SK-N-SH (cell line): Measurements from ENCODE around the gene METTL17. TPM values are rescaled to one million over a fixed set of nuclear protein-coding genes. Genes with fewer than 3 reads are reported as not detected.

ENCODE experiments used
- CTCF ChIA-PET: fragments of 300-600, 350-600 bp; formaldehyde crosslinking; extraction: SDS; loops from one replicate; lab custom pipeline; 2021; lab: Yijun Ruan, JAX
- POLR2A ChIA-PET: fragments of 350-600 bp; sonication (Branson Sonifier 250); formaldehyde crosslinking; extraction: SDS; loops from one replicate; lab custom pipeline; 2020; ENCODE audit warnings: antibody characterized with exemption, inconsistent platforms; lab: Yijun Ruan, JAX
- DNase-seq: peaks from one replicate; pipeline ENCODE4 v3.0.0; 2012
- H2AFZ ChIP-seq: fragments of 200-600 bp; sonication (generic); 2 replicates; pipeline ENCODE4 v1.8.1; 2016; ENCODE audit warnings: antibody characterized with exemption, mild to moderate bottlenecking, low read depth
- H3F3A ChIP-seq: fragments of 200-600 bp; sonication (generic); replicated peaks from 2 replicates; pipeline ENCODE3; 2016; ENCODE audit warnings: antibody characterized with exemption, mild to moderate bottlenecking; ENCODE audit not compliant: insufficient read depth
- H3K27ac ChIP-seq, 2 experiments: fragments of 200-500 bp in 1 of 2; fragments of 200-600 bp in 1 of 2; sonication (Bioruptor generic) in 1 of 2; sonication (generic), shearing (Covaris generic) in 1 of 2; 2 replicates each; pipeline versions ENCODE4 v1.5.1 to v1.6.1; 2014 to 2016; ENCODE audit warnings: low read depth in 2 of 2, inconsistent platforms in 1 of 2, low read length in 1 of 2, mild to moderate bottlenecking in 1 of 2, mixed read lengths in 1 of 2
- H3K27me3 ChIP-seq: fragments of 200-600 bp; sonication (generic), shearing (Covaris generic); 2 replicates; pipeline ENCODE4 v1.6.1; 2016; ENCODE audit warnings: mixed run types; ENCODE audit not compliant: insufficient read depth
- H3K36me3 ChIP-seq, 2 experiments: fragments of 200-500 bp in 1 of 2; fragments of 200-600 bp in 1 of 2; sonication (Bioruptor generic) in 1 of 2; sonication (generic) in 1 of 2; replicated peaks in 1 of 2; 2 replicates each; pipeline versions ENCODE3 to v1.5.1; 2014 to 2016; ENCODE audit warnings: low read length in 1 of 2, mild to moderate bottlenecking in 1 of 2; ENCODE audit not compliant: insufficient read depth in 2 of 2, control insufficient read depth in 1 of 2
- H3K4me1 ChIP-seq, 2 experiments: fragments of 200-500 bp in 1 of 2; fragments of 200-600 bp in 1 of 2; sonication (Bioruptor generic) in 1 of 2; sonication (generic), shearing (Covaris generic) in 1 of 2; 2 replicates each; pipeline versions ENCODE4 v1.5.1 to v1.6.1; 2014 to 2016; ENCODE audit warnings: low read depth in 1 of 2, low read length in 1 of 2, mixed run types in 1 of 2; ENCODE audit not compliant: insufficient read depth in 2 of 2, control insufficient read depth in 1 of 2
- H3K4me2 ChIP-seq: fragments of 200-600 bp; sonication (generic), shearing (Covaris generic); 2 replicates; pipeline ENCODE4 v1.6.1; 2017; ENCODE audit warnings: mixed run types
- H3K4me3 ChIP-seq, 2 experiments: fragments of 200-500 bp in 1 of 2; fragments of 200-600 bp in 1 of 2; sonication (Bioruptor generic) in 1 of 2; sonication (generic), shearing (Covaris generic) in 1 of 2; 2 replicates each; pipeline versions ENCODE4 v1.5.1 to v1.8.1; 2014 to 2016; ENCODE audit warnings: low read depth in 2 of 2, inconsistent platforms in 1 of 2, low read length in 1 of 2, mild to moderate bottlenecking in 1 of 2, mixed read lengths in 1 of 2, moderate library complexity in 1 of 2
- H3K79me2 ChIP-seq: fragments of 200-600 bp; sonication (generic); 2 replicates; pipeline ENCODE4 v1.8.1; 2017; ENCODE audit warnings: mild to moderate bottlenecking; ENCODE audit not compliant: insufficient read depth
- H3K9ac ChIP-seq: fragments of 200-600 bp; sonication (generic); 2 replicates; pipeline ENCODE4 v1.6.1; 2017; ENCODE audit warnings: mixed run types
- H3K9me2 ChIP-seq: fragments of 200-600 bp; sonication (generic); 2 replicates; pipeline ENCODE4 v1.6.1; 2017; ENCODE audit warnings: mixed run types
- H3K9me3 ChIP-seq: fragments of 200-600 bp; sonication (generic); 2 replicates; pipeline ENCODE4 v1.6.1; 2017; ENCODE audit warnings: mixed run types, mild to moderate bottlenecking, moderate library complexity
- H4K20me1 ChIP-seq: fragments of 200-600 bp; sonication (generic); 2 replicates; pipeline ENCODE4 v1.6.1; 2017; ENCODE audit warnings: mild to moderate bottlenecking, mixed run types; ENCODE audit not compliant: insufficient read depth
- ELF1 ChIP-seq: IDR thresholded peaks from 2 replicates; pipeline ENCODE4 v1.4.0; 2012
- EP300 ChIP-seq, 2 experiments: IDR thresholded peaks; 2 replicates each; pipeline versions ENCODE4 v1.4.0 to v1.6.1; 2012; ENCODE audit warnings: borderline replicate concordance in 1 of 2, low read depth in 1 of 2, low read length in 1 of 2
- EZH2phosphoT487 ChIP-seq: fragments of 200-600 bp; sonication (generic); IDR thresholded peaks from 2 replicates; pipeline ENCODE4 v1.6.1; 2017; ENCODE audit warnings: low read depth, mixed run types, mild to moderate bottlenecking, antibody characterized with exemption, moderate library complexity, borderline replicate concordance
- FOSL2 ChIP-seq: IDR thresholded peaks from 2 replicates; pipeline ENCODE4 v1.4.0; 2012; ENCODE audit warnings: low read depth, mild to moderate bottlenecking, moderate library complexity, borderline replicate concordance
- FOXJ3 ChIP-seq: sonication (generic); formaldehyde crosslinking; IDR thresholded peaks from 2 replicates; pipeline ENCODE4 v1.5.1; 2020; ENCODE audit warnings: mild to moderate bottlenecking, missing genetic modification reagents
- GATA2 ChIP-seq: sonication (generic); formaldehyde crosslinking; IDR thresholded peaks from 2 replicates; pipeline ENCODE4 v1.5.0; 2020; ENCODE audit warnings: mild to moderate bottlenecking, missing genetic modification reagents
- JUND ChIP-seq: IDR thresholded peaks from 2 replicates; pipeline ENCODE4 v1.4.0; 2012
- MEF2A ChIP-seq: IDR thresholded peaks from 2 replicates; pipeline ENCODE4 v1.4.0; 2012; ENCODE audit warnings: low read depth, borderline replicate concordance
- NFIC ChIP-seq: IDR thresholded peaks from 2 replicates; pipeline ENCODE4 v1.4.0; 2012; ENCODE audit warnings: borderline replicate concordance
- NRF1 ChIP-seq: IDR thresholded peaks from 2 replicates; pipeline ENCODE4 v1.6.1; 2012; ENCODE audit warnings: low read depth, mild to moderate bottlenecking, low read length
- PBX3 ChIP-seq: IDR thresholded peaks from 2 replicates; pipeline ENCODE4; 2012
- RAD21 ChIP-seq: IDR thresholded peaks from 2 replicates; pipeline ENCODE4 v1.6.1; 2012; ENCODE audit warnings: mild to moderate bottlenecking, low read length
- RCOR1 ChIP-seq: fragments of 150-350 bp; IDR thresholded peaks from 2 replicates; pipeline ENCODE4 v1.6.1; 2017; ENCODE audit warnings: antibody characterized with exemption, low read length
- REST ChIP-seq: IDR thresholded peaks from 2 replicates; pipeline ENCODE4 v1.6.1; 2012; ENCODE audit warnings: mild to moderate bottlenecking, low read depth, low read length, moderate library complexity
- RXRA ChIP-seq: IDR thresholded peaks from 2 replicates; pipeline ENCODE4 v1.4.0; 2012; ENCODE audit warnings: low read depth, mild to moderate bottlenecking, borderline replicate concordance
- SMC3 ChIP-seq: IDR thresholded peaks from 2 replicates; pipeline ENCODE4 v1.6.1; 2012; ENCODE audit warnings: low read depth, low read length, improper control_type of control experiment
- TAF1 ChIP-seq: IDR thresholded peaks from 2 replicates; pipeline ENCODE4 v1.6.1; 2012; ENCODE audit warnings: low read depth, mild to moderate bottlenecking, low read length, moderate library complexity, borderline replicate concordance
- YY1 ChIP-seq: IDR thresholded peaks from 2 replicates; pipeline ENCODE4 v1.4.0; 2012; ENCODE audit warnings: low read depth, mild to moderate bottlenecking
- whole genome bisulfite sequencing: methylation state at CpG from one replicate; pipeline ENCODE4 v1.1.6; 2017; ENCODE audit warnings: low lambda C conversion rate; 5-methylcytosine and 5-hydroxymethylcytosine counted together
- polyA plus RNA-seq, 3 experiments: library from polyadenylated mRNA; depleted of rRNA; stranded (reverse); fragments of >200 nt; gene quantifications; 2 replicates each; pipeline ENCODE4 v1.2.3, GENCODE V29; 2012
- TF ChIP-seq, protein P1 (sequence below): IDR thresholded peaks from 2 replicates; pipeline ENCODE4 v1.4.0; 2012; ENCODE audit warnings: low read depth, borderline replicate concordance
- TF ChIP-seq, protein P2 (sequence below): IDR thresholded peaks from 2 replicates; pipeline ENCODE4 v1.4.0; 2012; ENCODE audit warnings: low read depth

METTL17 gene
- polyA plus RNA-seq, 1 of the 3 experiments (the other 2 are of a cell fraction), result 104 TPM

GRCh38 chr14:20997564-20997963 lies 7.8 kb downstream of the METTL17 start:
- Histone ChIP-seq H3K79me2 (peaks cover 4% of the 10 kb centered on the region; the same call in 1 of the 2 replicates), H3K27me3 (no peaks in the 10 kb centered on the region), H4K20me1 (no peaks in the 10 kb centered on the region), H3K4me1 (no peaks in the 10 kb centered on the region; a peak in 1 of 4 replicates), H3F3A (peaks cover 9% of the 10 kb centered on the region), H3K9me2 (no peaks in the 10 kb centered on the region), H3K9me3 (no peaks in the 10 kb centered on the region), H3K9ac (no peak overlapping the region), H3K27ac (no peak overlapping the region), H3K4me3 (no peak overlapping the region), H2AFZ (no peak overlapping the region), H3K36me3 (peaks cover 23 to 46% of the 10 kb centered on the region in 2 experiments), H3K4me2 (no peak overlapping the region)
- WGBS, result 84% methylated on average over 6 of the region's 6 CpGs
- DNase-seq, result no peak
- POLR2A ChIA-PET, result interaction anchor here (0.6 kb wide), 1 partner anchor 50 kb away, joined by 3 read pairs; no protein-coding TSS in a partner anchor
- no peak for TF ChIP-seq EZH2phosphoT487
- TF ChIP-seq, protein P1, sequence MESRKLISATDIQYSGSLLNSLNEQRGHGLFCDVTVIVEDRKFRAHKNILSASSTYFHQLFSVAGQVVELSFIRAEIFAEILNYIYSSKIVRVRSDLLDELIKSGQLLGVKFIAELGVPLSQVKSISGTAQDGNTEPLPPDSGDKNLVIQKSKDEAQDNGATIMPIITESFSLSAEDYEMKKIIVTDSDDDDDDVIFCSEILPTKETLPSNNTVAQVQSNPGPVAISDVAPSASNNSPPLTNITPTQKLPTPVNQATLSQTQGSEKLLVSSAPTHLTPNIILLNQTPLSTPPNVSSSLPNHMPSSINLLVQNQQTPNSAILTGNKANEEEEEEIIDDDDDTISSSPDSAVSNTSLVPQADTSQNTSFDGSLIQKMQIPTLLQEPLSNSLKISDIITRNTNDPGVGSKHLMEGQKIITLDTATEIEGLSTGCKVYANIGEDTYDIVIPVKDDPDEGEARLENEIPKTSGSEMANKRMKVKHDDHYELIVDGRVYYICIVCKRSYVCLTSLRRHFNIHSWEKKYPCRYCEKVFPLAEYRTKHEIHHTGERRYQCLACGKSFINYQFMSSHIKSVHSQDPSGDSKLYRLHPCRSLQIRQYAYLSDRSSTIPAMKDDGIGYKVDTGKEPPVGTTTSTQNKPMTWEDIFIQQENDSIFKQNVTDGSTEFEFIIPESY, result no peak
- TF ChIP-seq JUND, result no peak
- TF ChIP-seq EP300 (IDR thresholded peaks at IDR 0.05; ENCODE audit: borderline replicate concordance in 1 of 2, low read depth in 1 of 2, low read length in 1 of 2), result no peak
- no peak for TF ChIP-seq GATA2 (CRISPR knock-in tag)
- no peak for TF ChIP-seq RCOR1
- no peak for TF ChIP-seq TAF1
- TF ChIP-seq MEF2A, result no peak
- no peak for TF ChIP-seq FOSL2
- TF ChIP-seq NRF1, result no peak
- CTCF ChIA-PET, result interaction anchor here (0.7 to 8.8 kb wide), 10 partner anchors 14 to 557 kb away, joined by 3 to 54 read pairs (median 5); partner anchors contain the start of gene ARHGEF40

GRCh38 chr14:20998139-20998538 lies 8.4 kb downstream of the METTL17 start:
- no peak overlapping the region for H3K9ac ChIP-seq
- TF ChIP-seq GATA2 (CRISPR knock-in tag), result no peak
- no peak for TF ChIP-seq FOXJ3 (CRISPR knock-in tag)
- no peak for TF ChIP-seq RAD21
- no peak for TF ChIP-seq TAF1
- TF ChIP-seq, protein P2, sequence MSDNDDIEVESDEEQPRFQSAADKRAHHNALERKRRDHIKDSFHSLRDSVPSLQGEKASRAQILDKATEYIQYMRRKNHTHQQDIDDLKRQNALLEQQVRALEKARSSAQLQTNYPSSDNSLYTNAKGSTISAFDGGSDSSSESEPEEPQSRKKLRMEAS, result no peak
- no peak for TF ChIP-seq REST
- no peak for TF ChIP-seq ELF1
- no peak for TF ChIP-seq NFIC
- no peak for TF ChIP-seq SMC3
- TF ChIP-seq PBX3, result no peak
- no peak for TF ChIP-seq YY1
- no peak for TF ChIP-seq RXRA
- no peak for TF ChIP-seq JUND
- TF ChIP-seq, protein P1, result no peak

More at GRCh38 chr14:20998139-20998538, 8.4 kb downstream of the METTL17 start:
- H3K79me2 ChIP-seq, result no peaks in the 10 kb centered on the region
- no peaks in the 10 kb centered on the region for H3K9me2 ChIP-seq
- H4K20me1 ChIP-seq, result no peaks in the 10 kb centered on the region
- H3K9me3 ChIP-seq, result no peaks in the 10 kb centered on the region
- 93% methylated on average over 3 of the region's 3 CpGs for WGBS
- H3K4me1 ChIP-seq, result no peaks in the 10 kb centered on the region; a peak in 1 of 4 replicates
- H3K4me2 ChIP-seq, result no peak overlapping the region
- no peaks in the 10 kb centered on the region for H3K27me3 ChIP-seq
- ChIA-PET CTCF (interaction anchor here (0.9 to 8.8 kb wide), 8 partner anchors 13 to 109 kb away, joined by 3 to 54 read pairs (median 6); no protein-coding TSS in a partner anchor), POLR2A (no interaction called here)
- H3K4me3 ChIP-seq, result no peak overlapping the region
- H3F3A ChIP-seq, result peaks cover 9% of the 10 kb centered on the region
- no peak overlapping the region for H2AFZ ChIP-seq
- H3K27ac ChIP-seq, result no peak overlapping the region
- peaks cover 18 to 40% of the 10 kb centered on the region in 2 experiments for H3K36me3 ChIP-seq
- DNase-seq, result no peak
